ENCODE measurements around the gene RNF225. TPM values are rescaled to one million over a fixed set of nuclear protein-coding genes. Genes with fewer than 3 reads are reported as not detected.

RNF225 gene
- 0.27 and 0.61 TPM in 2 replicates for total RNA-seq

GRCh38 chr19:58395220-58395978 is at the start of gene RNF225:
Gene RNF225, plus strand, starts transcription at chr19:58395656. Its CDS starts 434 bp downstream, at chr19:58396090.
- intact Hi-C loops (cut with micrococcal nuclease), result no loop called here

- intact Hi-C loops (cut with micrococcal nuclease), result loop anchor here (1.0 to 5.0 kb wide), 5 partner anchors 15 to 164 kb away; partner anchors contain the start of genes ZNF274, ZNF497, ZNF8 and ZNF837
Observed at GRCh38 chr19:58346961-58347929, 48.2 kb upstream of the RNF225 start.

GRCh38 chr19:58348080-58348479 is 47.4 kb upstream of the RNF225 start:
- intact Hi-C loops (cut with micrococcal nuclease), result loop anchor here (5.0 kb wide), 1 partner anchor 71 kb away; the partner anchor contains the start of gene ZNF8

- intact Hi-C loops (cut with micrococcal nuclease), result loop anchor here (5.0 kb wide), 1 partner anchor 72 kb away; the partner anchor contains the start of gene ZNF8
Observed at GRCh38 chr19:58349590-58349989, 45.9 kb upstream of the RNF225 start.

GRCh38 chr19:58350001-58350861 is 45.2 kb upstream of the RNF225 start:
- intact Hi-C loops (cut with micrococcal nuclease), result no loop called here

GRCh38 chr19:58350871-58351557 is 44.4 kb upstream of the RNF225 start:
- intact Hi-C loops (cut with micrococcal nuclease), result no loop called here

- intact Hi-C loops (cut with micrococcal nuclease), result no loop called here
Observed at GRCh38 chr19:58351558-58351878, 43.9 kb upstream of the RNF225 start.

- intact Hi-C loops (cut with micrococcal nuclease), result no loop called here
Observed at GRCh38 chr19:58351990-58352755, 43.3 kb upstream of the RNF225 start.

- intact Hi-C loops (cut with micrococcal nuclease), result no loop called here
Observed at GRCh38 chr19:58352760-58353671, 42.4 kb upstream of the RNF225 start, which contains the start of gene A1BG. Gene A1BG, minus strand, starts transcription at chr19:58353492. Its CDS starts 55 bp downstream, at chr19:58353437.

GRCh38 chr19:58353717-58354477 is 41.6 kb upstream of the RNF225 start:
- intact Hi-C loops (cut with micrococcal nuclease), result no loop called here

GRCh38 chr19:58354478-58355030 is 40.9 kb upstream of the RNF225 start:
- intact Hi-C loops (cut with micrococcal nuclease), result no loop called here

GRCh38 chr19:58355215-58355796 is 40.1 kb upstream of the RNF225 start:
- intact Hi-C loops (cut with micrococcal nuclease), result no loop called here

- intact Hi-C loops (cut with micrococcal nuclease), result no loop called here
Observed at GRCh38 chr19:58355908-58356765, 39.3 kb upstream of the RNF225 start.

GRCh38 chr19:58356766-58357480 is 38.5 kb upstream of the RNF225 start:
- intact Hi-C loops (cut with micrococcal nuclease), result no loop called here

GRCh38 chr19:58357481-58358145 is 37.8 kb upstream of the RNF225 start:
- intact Hi-C loops (cut with micrococcal nuclease), result no loop called here
